ENCODE results near the gene PRKCD. TPM values are rescaled to one million over a fixed set of nuclear protein-coding genes. Genes with fewer than 3 reads are reported as not detected.

PRKCD gene
- total and polyA plus RNA-seq, 9 of the 15 experiments (the other 6 are each of a cell fraction or from before 2014, with no cell fraction given): 2.5 to 19.5 (median 6.1) TPM

GRCh38 chr3:53161820-53162671 lies 1.0 kb downstream of the PRKCD start:
- H3K36me3 ChIP-seq (ENCODE audit: control insufficient read depth, insufficient read depth, low read length): peaks cover 6% of the 10 kb centered on the region; the same call in 1 of the 3 replicates
- peaks cover 6% of the 10 kb centered on the region for H4K20me1 ChIP-seq (replicated peaks; ENCODE audit: control insufficient read depth, insufficient read depth, low read length)
- no peak overlapping the region; the same call in 2 of the 3 replicates for H3K27ac ChIP-seq (ENCODE audit: extremely low read depth, low read depth, low read length)
- peaks cover 0 to 8% of the 10 kb centered on the region in 2 experiments; a peak in 2 of 5 replicates for H3K27me3 ChIP-seq (ENCODE audit: control insufficient read depth in 2 of 2, insufficient read depth in 2 of 2, low read length in 2 of 2)
- peak overlapping the region; percentile 78 for H3K4me2 ChIP-seq (ENCODE audit: insufficient read depth, low read length)
- BruUV-seq (replicated peaks): no TSS peak
- intact Hi-C loops (cut with micrococcal nuclease): no loop called here
- peak; percentile 56 for ATAC-seq
- 49% methylated on average over 3 of the region's 49 CpGs for WGBS (ENCODE audit: insufficient coverage, low coverage, missing lambda C conversion rate)
- H3K79me2 ChIP-seq (ENCODE audit: control insufficient read depth, insufficient read depth, low read length): peaks cover 14% of the 10 kb centered on the region
- peak; percentile 47 to 74 (median 63) for DNase-seq (ENCODE audit: extremely low read depth in 1 of 4, low spot score in 3 of 4)
- peak; percentile 80 for FAIRE-seq
- peaks cover 19 to 38% of the 10 kb centered on the region in 2 experiments; a peak in 4 of 5 replicates for H3K4me1 ChIP-seq (replicated peaks in 1 of 2; ENCODE audit: control insufficient read depth in 2 of 2, insufficient read depth in 2 of 2, low read length in 2 of 2)
- in situ Hi-C loops (cut with MboI): no loop called here
- no peak overlapping the region; the same call in 1 of the 2 replicates for H2AFZ ChIP-seq (ENCODE audit: low read depth, low read length)
- H3K9ac ChIP-seq (ENCODE audit: insufficient read depth in 1 of 2, low read depth in 2 of 2, low read length in 2 of 2): peak overlapping the region; percentile 17 to 94; a peak in 2 of 4 replicates
- no peaks in the 10 kb centered on the region for H3K9me3 ChIP-seq (replicated peaks; ENCODE audit: control insufficient read depth, insufficient read depth, low read depth, low read length)
- H3K4me3 ChIP-seq: peak overlapping the region; percentile 70
- POLR2A ChIA-PET: no interaction called here
- peaks cover 7% of the 10 kb centered on the region for H3K9me1 ChIP-seq (ENCODE audit: control insufficient read depth, insufficient read depth, low read length)
- CTCF ChIA-PET (ENCODE audit: low intra/inter-chr PET ratio): no interaction called here
- no peak for TF ChIP-seq HMG20B (CRISPR knock-in tag; IDR thresholded peaks at IDR 0.05)
- no peak for TF ChIP-seq RERE (CRISPR knock-in tag; IDR thresholded peaks at IDR 0.05; ENCODE audit: borderline replicate concordance)
- TF ChIP-seq CHCHD3 (CRISPR knock-in tag; IDR thresholded peaks at IDR 0.05): no peak
- no peak for TF ChIP-seq MITF (IDR thresholded peaks at IDR 0.05)
